GM12878 (cell line): Measurements from ENCODE around the gene SIGMAR1. TPM values are rescaled to one million over a fixed set of nuclear protein-coding genes. Genes with fewer than 3 reads are reported as not detected.

Experiments
- ATAC-seq: fragments of 200-7000 bp; cut with Tn5 transposase; 3 replicates; pipeline ENCODE4 v1.9.1; 2020; ENCODE audit warnings: mild to moderate bottlenecking, moderate library complexity
- BruUV-seq: library from RNA; stranded (reverse); fragments of 400-500 nt; replicated peaks from 2 replicates; lab custom pipeline; 2021; lab: Mats Ljungman, UMichigan
- CTCF ChIA-PET: fragments of 300-600 bp; sonication (Branson Sonifier 250); formaldehyde crosslinking; extraction: SDS; loops from one replicate; lab custom pipeline; 2021; ENCODE audit warnings: inconsistent platforms; lab: Yijun Ruan, JAX
- POLR2A ChIA-PET: fragments of 350-600 bp; formaldehyde crosslinking; extraction: SDS; loops from one replicate; lab custom pipeline; 2021; ENCODE audit warnings: inconsistent platforms; lab: Charles Lee
- RAD21 ChIA-PET: fragments of 300-600 bp; sonication (Branson Sonifier 250); formaldehyde crosslinking; loops from one replicate; lab custom pipeline; 2023; ENCODE audit warnings: antibody characterized with exemption; ENCODE audit not compliant: unreplicated experiment; lab: Charles Lee
- SMC1A ChIA-PET: fragments of 300-600 bp; sonication (Branson Sonifier 250); formaldehyde crosslinking; loops from one replicate; lab custom pipeline; 2023; ENCODE audit not compliant: unreplicated experiment, uncharacterized antibody; lab: Charles Lee
- DNase-seq: peaks from one replicate; pipeline ENCODE4 v3.0.0-alpha.2; 2011; ENCODE audit warnings: low read depth, low spot score
- FAIRE-seq: peaks from 3 replicates; lab custom pipeline; 2011; peaks lifted over from hg19 to GRCh38; lab: Jason Lieb, UNC
- H2AFZ ChIP-seq: 2 replicates; pipeline ENCODE4 v1.6.0; 2011; ENCODE audit warnings: low read depth, low read length, control low read depth; ENCODE audit not compliant: control insufficient read depth
- H3K27ac ChIP-seq: 2 replicates; pipeline ENCODE4 v1.5.1; 2011; ENCODE audit warnings: control low read depth; ENCODE audit not compliant: control insufficient read depth, insufficient read depth
- H3K27me3 ChIP-seq, 2 experiments: replicated peaks in 1 of 2; 2 replicates each; pipeline versions ENCODE4 v1.6.0 to v1.6.1; 2011; ENCODE audit warnings: low read length in 1 of 2; ENCODE audit not compliant: control insufficient read depth in 2 of 2, insufficient read depth in 2 of 2
- H3K36me3 ChIP-seq, 2 experiments: 2 replicates each; pipeline ENCODE4 v1.5.1; 2011; ENCODE audit warnings: low read length in 1 of 2; ENCODE audit not compliant: control insufficient read depth in 2 of 2, insufficient read depth in 2 of 2
- H3K4me1 ChIP-seq: 2 replicates; pipeline ENCODE4 v1.6.1; 2011; ENCODE audit warnings: mild to moderate bottlenecking, low read length, moderate library complexity, mixed read lengths; ENCODE audit not compliant: control insufficient read depth, insufficient read depth
- H3K4me2 ChIP-seq: 2 replicates; pipeline ENCODE4 v1.6.0; 2011; ENCODE audit warnings: control low read depth; ENCODE audit not compliant: control insufficient read depth, insufficient read depth
- H3K4me3 ChIP-seq: fragments of 200-600 bp; sonication (generic); 2 replicates; pipeline ENCODE4 v1.5.1; 2016
- H3K79me2 ChIP-seq: 2 replicates; pipeline ENCODE4 v1.6.0; 2011; ENCODE audit warnings: low read length; ENCODE audit not compliant: control insufficient read depth, insufficient read depth
- H3K9ac ChIP-seq: 2 replicates; pipeline ENCODE4 v1.8.0; 2011; ENCODE audit warnings: low read length, control low read depth, mixed read lengths; ENCODE audit not compliant: control insufficient read depth, insufficient read depth
- H3K9me3 ChIP-seq: replicated peaks from 3 replicates; pipeline ENCODE4 v1.5.1; 2011; ENCODE audit warnings: mild to moderate bottlenecking, low read length; ENCODE audit not compliant: control insufficient read depth, insufficient read depth
- H4K20me1 ChIP-seq: 2 replicates; pipeline ENCODE4 v1.6.0; 2011; ENCODE audit not compliant: control insufficient read depth, insufficient read depth
- ATF3 ChIP-seq: IDR thresholded peaks from 2 replicates; pipeline ENCODE4 v1.6.1; 2011; ENCODE audit warnings: low read depth, mild to moderate bottlenecking, low read length, moderate library complexity, borderline replicate concordance; ENCODE audit errors: extremely low read depth
- CBX3 ChIP-seq: fragments of 200-600 bp; sonication (generic); IDR thresholded peaks from 2 replicates; pipeline ENCODE4 v1.6.1; 2016; ENCODE audit warnings: low read depth, borderline replicate concordance
- CBX5 ChIP-seq: sonication (generic); IDR thresholded peaks from 2 replicates; pipeline ENCODE4 v1.6.1; 2016; ENCODE audit warnings: low read depth, moderate library complexity, mild to moderate bottlenecking, inconsistent platforms
- CREB1 ChIP-seq: IDR thresholded peaks from 2 replicates; pipeline ENCODE4 v1.6.1; 2012; ENCODE audit warnings: low read depth, mild to moderate bottlenecking, inconsistent platforms
- CREM ChIP-seq: IDR thresholded peaks from 2 replicates; pipeline ENCODE4 v1.6.1; 2014; ENCODE audit warnings: antibody characterized with exemption, low read depth
- DPF2 ChIP-seq: fragments of 450-650 bp; IDR thresholded peaks from 2 replicates; pipeline ENCODE4 v1.6.1; 2017; ENCODE audit warnings: mild to moderate bottlenecking
- ETV6 ChIP-seq, 2 experiments: fragments of 450-650 bp in 1 of 2; IDR thresholded peaks in 1 of 2; conservative IDR thresholded peaks in 1 of 2; 2 replicates each; pipeline ENCODE4 v1.6.1; 2014; ENCODE audit warnings: antibody characterized with exemption in 1 of 2, borderline replicate concordance in 1 of 2, low read depth in 1 of 2, mild to moderate bottlenecking in 1 of 2, moderate library complexity in 1 of 2
- FOXM1 ChIP-seq: IDR thresholded peaks from 2 replicates; pipeline ENCODE4 v1.6.1; 2012; ENCODE audit warnings: low read depth, mild to moderate bottlenecking, inconsistent platforms, low read length, moderate library complexity
- IRF4 ChIP-seq: IDR thresholded peaks from 2 replicates; pipeline ENCODE4 v1.6.1; 2011; ENCODE audit warnings: low read depth, low read length
- NRF1 ChIP-seq: conservative IDR thresholded peaks from 2 replicates; pipeline ENCODE4 v1.6.1; 2011; ENCODE audit warnings: mild to moderate bottlenecking, low read depth, low read length, improper control_type of control experiment
- PML ChIP-seq: IDR thresholded peaks from 2 replicates; pipeline ENCODE4 v1.6.1; 2012; ENCODE audit warnings: low read length, inconsistent platforms
- SMARCA5 ChIP-seq: fragments of 450-650 bp; IDR thresholded peaks from 2 replicates; pipeline ENCODE4 v1.6.1; 2017; ENCODE audit warnings: mild to moderate bottlenecking
- SUPT20H ChIP-seq: IDR thresholded peaks from 2 replicates; pipeline ENCODE4 v1.6.1; 2011; ENCODE audit warnings: low read depth, mild to moderate bottlenecking, low read length, moderate library complexity, borderline replicate concordance; ENCODE audit not compliant: control insufficient read depth
- TCF7 ChIP-seq: IDR thresholded peaks from 2 replicates; pipeline ENCODE4 v1.6.1; 2014; ENCODE audit warnings: antibody characterized with exemption, borderline replicate concordance
- ZBTB40 ChIP-seq: fragments of 450-650 bp; IDR thresholded peaks from 2 replicates; pipeline ENCODE4 v1.6.1; 2016; ENCODE audit warnings: mild to moderate bottlenecking, moderate library complexity, borderline replicate concordance
- ZNF687 ChIP-seq: fragments of 450-650 bp; IDR thresholded peaks from 2 replicates; pipeline ENCODE4 v1.6.1; 2017; ENCODE audit warnings: mild to moderate bottlenecking, moderate library complexity
- WGBS: methylation state at CpG from one replicate; pipeline ENCODE4 v1.1.6; 2016; ENCODE audit warnings: low lambda C conversion rate; ENCODE audit not compliant: insufficient replicate concordance, insufficient coverage; ENCODE audit errors: missing lambda C conversion rate; 5-methylcytosine and 5-hydroxymethylcytosine counted together
- in situ Hi-C: fragments of 300-500 bp; cut with MboI; formaldehyde crosslinking; loops from 9 replicates; pipeline ENCODE4 v1.14.3; 2018; ENCODE audit warnings: mixed read lengths
- intact Hi-C: fragments of 100-400 bp; cut with micrococcal nuclease; formaldehyde crosslinking; loops from one replicate; pipeline ENCODE4 v1.14.2; 2022; ENCODE audit not compliant: unreplicated experiment
- polyA plus RNA-seq, 11 experiments: library from polyadenylated mRNA; depleted of rRNA in 4 of 11; unstranded in 6 of 11; stranded (reverse) in 5 of 11; fragments of >200 nt; fragmentation: Nextera tagmentation in 4 of 11; fragmentation: Illumina TruSeq in 1 of 11; extraction: Ambion mirVana in 4 of 11; extraction: Trizol in 1 of 11; gene quantifications; 1 replicate in 1 of 11; 2 replicates in 10 of 11; pipeline versions ENCODE4 v1.2.1 to v1.2.3, GENCODE V29; 2011 to 2016; ENCODE audit warnings: inconsistent platforms in 2 of 11, missing spikeins in 2 of 11, low read depth in 1 of 11
- total RNA-seq, 4 experiments: library from RNA; depleted of rRNA in 3 of 4; stranded (reverse); fragments of >200 nt in 3 of 4; fragmentation: Illumina TruSeq in 1 of 4; extraction: Trizol in 1 of 4; gene quantifications; 2 replicates each; pipeline versions ENCODE4 v1.2.1 to v1.2.3, GENCODE V29; 2013 to 2021

Gene SIGMAR1
- total and polyA plus RNA-seq, 10 of the 15 experiments (the other 5 are each of a cell fraction or from before 2014, with no cell fraction given) = 7.1 to 133 (median 69.5) TPM

- Histone ChIP-seq H3K79me2 (no peaks in the 10 kb centered on the region), H3K36me3 (peaks cover 0 to 4% of the 10 kb centered on the region in 2 experiments; a peak in 2 of 4 replicates), H3K9me3 (no peaks in the 10 kb centered on the region), H3K9ac (no peak overlapping the region), H2AFZ (no peak overlapping the region), H3K4me3 (no peak overlapping the region), H3K4me1 (peaks cover 5% of the 10 kb centered on the region), H3K27me3 (no peaks in the 10 kb centered on the region), H4K20me1 (no peaks in the 10 kb centered on the region), H3K27ac (no peak overlapping the region), H3K4me2 (no peak overlapping the region)
- CTCF ChIA-PET = interaction anchor here (1.0 to 1.8 kb wide), 2 partner anchors 10 to 11 kb away, joined by 3 to 5 read pairs; no protein-coding TSS in a partner anchor
- DNase-seq (no peak), FAIRE-seq (no peak), ATAC-seq (no peak)
- RAD21 ChIA-PET = no interaction called here
- BruUV-seq = no TSS peak
- WGBS = 76% methylated on average over 5 of the region's 5 CpGs
- SMC1A ChIA-PET = interaction anchor here (1.0 kb wide), 1 partner anchor 9 kb away, joined by 3 read pairs; the partner anchor contains the start of gene GALT
- intact Hi-C loops = no loop called here
- in situ Hi-C loops = no loop called here
- POLR2A ChIA-PET = no interaction called here
- no peak for TF ChIP-seq CREM
- no peak for TF ChIP-seq FOXM1
- no peak for TF ChIP-seq DPF2
- TF ChIP-seq SUPT20H = no peak
- no peak for TF ChIP-seq TCF7
- no peak for TF ChIP-seq ZNF687
- no peak for TF ChIP-seq SMARCA5
- no peak for TF ChIP-seq CBX3
- TF ChIP-seq ZBTB40 = no peak
- no peak for TF ChIP-seq IRF4
- no peak for TF ChIP-seq PML
- TF ChIP-seq CREB1 = no peak
- no peak for TF ChIP-seq CBX5
- no peak for TF ChIP-seq NRF1
- TF ChIP-seq ATF3 = no peak
- no peak for TF ChIP-seq ETV6 (conservative IDR thresholded peaks at IDR 0.05 in 1 of 2, IDR thresholded peaks at IDR 0.05 in 1 of 2; ENCODE audit: borderline replicate concordance in 1 of 2, low read depth in 1 of 2)
These were observed 17.8 kb upstream of the SIGMAR1 start for GRCh38 chr9:34655394-34655793.
